ENCODE data around the gene TLCD5. TPM values are rescaled to one million over a fixed set of nuclear protein-coding genes. Genes with fewer than 3 reads are reported as not detected.

Gene TLCD5
- total and polyA plus RNA-seq, 2 experiments from 2014 or later = 6.8 to 10.6 TPM

GRCh38 chr11:120327311-120327710, 2.2 kb downstream of the TLCD5 start:
- peaks cover 34% of the 10 kb centered on the region for H3K4me1 ChIP-seq (ENCODE audit: insufficient read depth)
- H3K27ac ChIP-seq = peak overlapping the region; percentile 81; the same call in 1 of the 2 replicates
- in situ Hi-C loops (cut with MboI) = no loop called here
- no peaks in the 10 kb centered on the region for H3K27me3 ChIP-seq (replicated peaks; ENCODE audit: insufficient read depth)
- H3K9me3 ChIP-seq (ENCODE audit: low read depth) = no peaks in the 10 kb centered on the region
- no peak for TF ChIP-seq EZH2phosphoT487 (IDR thresholded peaks at IDR 0.05; ENCODE audit: insufficient read depth, low read depth)
- no peak for TF ChIP-seq EZH2 (IDR thresholded peaks at IDR 0.05; ENCODE audit: insufficient read depth, poor library complexity, severe bottlenecking)
- no peak for DNase-seq
- peaks cover 55% of the 10 kb centered on the region for H3F3A ChIP-seq (ENCODE audit: insufficient read depth)
- H3K4me3 ChIP-seq = no peak overlapping the region
- H3K79me2 ChIP-seq (ENCODE audit: insufficient read depth) = peaks cover 23% of the 10 kb centered on the region
- peaks cover 3% of the 10 kb centered on the region; the same call in 1 of the 2 replicates for H3K9me2 ChIP-seq (ENCODE audit: insufficient read depth)
- no peak overlapping the region for H3K9ac ChIP-seq
- H2AFZ ChIP-seq = no peak overlapping the region
- 96 to 99% methylated on average over 4 of the region's 4 CpGs for WGBS, 2 experiments (ENCODE audit: low coverage in 1 of 2, low lambda C conversion rate in 2 of 2, missing lambda C conversion rate in 2 of 2)
- no peaks in the 10 kb centered on the region for H4K20me1 ChIP-seq (ENCODE audit: insufficient read depth)
- H3K4me2 ChIP-seq (ENCODE audit: unreplicated experiment) = peak overlapping the region; percentile 87
- H3K36me3 ChIP-seq (ENCODE audit: low read depth) = 0 out of 2 replicates have a peak, but pooled peaks cover 5% of the 10 kb centered on the region

DNA sequence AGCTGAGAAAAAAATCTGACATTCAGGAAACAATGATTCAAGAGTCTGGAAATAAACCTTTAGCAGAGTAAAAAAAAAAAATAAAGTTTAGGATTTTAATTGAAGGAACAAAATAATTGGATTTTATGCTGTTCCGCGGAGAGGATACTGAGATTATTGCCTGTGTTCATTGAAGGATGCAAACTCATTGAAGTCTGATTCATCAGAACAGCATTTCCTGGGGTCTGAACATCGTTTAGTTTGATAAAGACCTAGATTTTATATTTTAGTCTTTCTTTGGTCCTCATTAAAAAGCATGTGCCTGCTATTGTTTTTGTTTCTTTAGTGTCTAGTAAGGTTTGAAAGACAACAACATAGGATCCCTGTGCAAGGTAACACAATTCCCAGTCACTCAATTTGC, 4.5 kb downstream of the TLCD5 start:
- Histone ChIP-seq H3K79me2 (ENCODE audit: insufficient read depth) (peaks cover 31% of the 10 kb centered on the region), H3K27me3 (replicated peaks; ENCODE audit: insufficient read depth) (no peaks in the 10 kb centered on the region), H3K36me3 (ENCODE audit: low read depth) (0 out of 2 replicates have a peak, but pooled peaks cover 5% of the 10 kb centered on the region), H3K27ac (no peak overlapping the region), H3K4me2 (ENCODE audit: unreplicated experiment) (no peak overlapping the region), H3K4me3 (no peak overlapping the region), H3F3A (ENCODE audit: insufficient read depth) (peaks cover 71% of the 10 kb centered on the region), H3K9me2 (ENCODE audit: insufficient read depth) (peaks cover 3% of the 10 kb centered on the region; the same call in 1 of the 2 replicates), H2AFZ (no peak overlapping the region), H3K4me1 (ENCODE audit: insufficient read depth) (peaks cover 56% of the 10 kb centered on the region), H4K20me1 (ENCODE audit: insufficient read depth) (no peaks in the 10 kb centered on the region), H3K9me3 (ENCODE audit: low read depth) (no peaks in the 10 kb centered on the region), H3K9ac (no peak overlapping the region)
- DNase-seq = no peak
- WGBS, 2 experiments (ENCODE audit: low coverage in 1 of 2, low lambda C conversion rate in 2 of 2, missing lambda C conversion rate in 2 of 2) = 65 to 68% methylated on average over 3 of the region's 3 CpGs
- TF ChIP-seq EZH2phosphoT487 (IDR thresholded peaks at IDR 0.05; ENCODE audit: insufficient read depth, low read depth) (no peak), EZH2 (IDR thresholded peaks at IDR 0.05; ENCODE audit: insufficient read depth, poor library complexity, severe bottlenecking) (no peak)
- in situ Hi-C loops (cut with MboI) = no loop called here

- H3K4me2 ChIP-seq (ENCODE audit: unreplicated experiment) = no peak overlapping the region
- H3K4me1 ChIP-seq (ENCODE audit: insufficient read depth) = peaks cover 53% of the 10 kb centered on the region
- no peak overlapping the region for H2AFZ ChIP-seq
- in situ Hi-C loops (cut with MboI) = no loop called here
- no peak overlapping the region for H3K27ac ChIP-seq
- H4K20me1 ChIP-seq (ENCODE audit: insufficient read depth) = no peaks in the 10 kb centered on the region
- H3K36me3 ChIP-seq (ENCODE audit: low read depth) = 0 out of 2 replicates have a peak, but pooled peaks cover 5% of the 10 kb centered on the region
- H3F3A ChIP-seq (ENCODE audit: insufficient read depth) = peaks cover 71% of the 10 kb centered on the region
- 83 to 91% methylated on average over 6 of the region's 6 CpGs for WGBS, 2 experiments (ENCODE audit: low coverage in 1 of 2, low lambda C conversion rate in 2 of 2, missing lambda C conversion rate in 2 of 2)
- no peaks in the 10 kb centered on the region for H3K27me3 ChIP-seq (replicated peaks; ENCODE audit: insufficient read depth)
- H3K9me2 ChIP-seq (ENCODE audit: insufficient read depth) = peaks cover 3% of the 10 kb centered on the region; the same call in 1 of the 2 replicates
- no peaks in the 10 kb centered on the region for H3K9me3 ChIP-seq (ENCODE audit: low read depth)
- H3K79me2 ChIP-seq (ENCODE audit: insufficient read depth) = peaks cover 31% of the 10 kb centered on the region
- TF ChIP-seq EZH2phosphoT487 (IDR thresholded peaks at IDR 0.05; ENCODE audit: insufficient read depth, low read depth) (no peak), EZH2 (IDR thresholded peaks at IDR 0.05; ENCODE audit: insufficient read depth, poor library complexity, severe bottlenecking) (no peak)
- H3K4me3 ChIP-seq = no peak overlapping the region
- no peak for DNase-seq
- no peak overlapping the region for H3K9ac ChIP-seq
Observed at GRCh38 chr11:120330045-120330444, 4.9 kb downstream of the TLCD5 start.

DNA sequence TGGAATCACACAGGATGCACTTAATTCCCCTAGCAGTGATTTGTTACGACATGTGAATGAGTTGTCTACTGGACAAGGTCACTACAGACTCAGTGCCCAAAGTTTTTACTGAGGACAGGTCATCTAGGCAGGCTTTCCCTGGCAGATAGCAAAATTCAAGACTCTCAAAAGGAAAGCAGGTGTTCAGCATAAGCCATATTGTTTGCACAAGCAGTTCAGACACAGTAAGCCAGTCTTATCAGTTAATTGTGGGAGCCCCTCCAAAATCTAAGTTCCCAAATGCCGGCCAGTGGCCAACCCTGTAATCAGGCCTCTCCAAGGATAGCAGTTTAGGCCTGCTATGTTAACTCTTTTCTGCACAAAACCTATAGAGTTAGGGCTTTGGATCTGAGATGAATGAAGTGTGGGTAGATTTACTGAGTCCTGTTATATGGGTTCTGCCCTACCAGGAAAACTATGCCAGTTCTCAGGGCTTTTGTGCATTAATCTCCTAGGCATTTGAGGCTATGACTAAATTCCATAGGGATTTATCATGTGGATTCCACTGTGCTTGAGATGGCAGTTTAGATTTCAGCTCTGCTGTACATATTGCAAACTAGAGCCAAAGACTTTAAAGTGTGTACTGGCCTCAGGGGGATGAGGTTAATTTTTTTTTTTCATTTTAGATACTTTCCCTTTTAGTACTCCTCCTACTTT, 6.3 kb downstream of the TLCD5 start:
- WGBS, 2 experiments (ENCODE audit: low coverage in 1 of 2, low lambda C conversion rate in 2 of 2, missing lambda C conversion rate in 2 of 2) = 34 to 39% methylated on average over 2 of the region's 2 CpGs
- H3K4me2 ChIP-seq (ENCODE audit: unreplicated experiment) = peak overlapping the region; percentile 63
- H3K36me3 ChIP-seq (ENCODE audit: low read depth) = 0 out of 2 replicates have a peak, but pooled peaks cover 5% of the 10 kb centered on the region
- peaks cover 70% of the 10 kb centered on the region for H3F3A ChIP-seq (ENCODE audit: insufficient read depth)
- H3K9ac ChIP-seq = peak overlapping the region; percentile 52
- no peaks in the 10 kb centered on the region for H3K9me3 ChIP-seq (ENCODE audit: low read depth)
- in situ Hi-C loops (cut with MboI) = no loop called here
- peaks cover 30% of the 10 kb centered on the region for H3K79me2 ChIP-seq (ENCODE audit: insufficient read depth)
- H2AFZ ChIP-seq = no peak overlapping the region
- H3K27ac ChIP-seq = peak overlapping the region; percentile 76
- peak overlapping the region; percentile 28 for H3K4me3 ChIP-seq
- no peak for TF ChIP-seq EZH2 (IDR thresholded peaks at IDR 0.05; ENCODE audit: insufficient read depth, poor library complexity, severe bottlenecking)
- no peak for TF ChIP-seq EZH2phosphoT487 (IDR thresholded peaks at IDR 0.05; ENCODE audit: insufficient read depth, low read depth)
- peaks cover 3% of the 10 kb centered on the region; the same call in 1 of the 2 replicates for H3K9me2 ChIP-seq (ENCODE audit: insufficient read depth)
- H4K20me1 ChIP-seq (ENCODE audit: insufficient read depth) = no peaks in the 10 kb centered on the region
- no peaks in the 10 kb centered on the region for H3K27me3 ChIP-seq (replicated peaks; ENCODE audit: insufficient read depth)
- peaks cover 46% of the 10 kb centered on the region for H3K4me1 ChIP-seq (ENCODE audit: insufficient read depth)
- DNase-seq = peak; percentile 94
